A549 (cell line): ENCODE measurements around the gene YKT6.

ENCODE experiments used
- CEBPB ChIP-seq, 2 experiments: fragments of >200 bp in 1 of 2; sonication (Bioruptor Twin) in 1 of 2; formaldehyde crosslinking in 1 of 2; IDR thresholded peaks; 2 replicates each; pipeline ENCODE4 v1.6.1; 2012 to 2016
- CHD2 ChIP-seq: fragments of 150-350 bp; IDR thresholded peaks from 2 replicates; pipeline ENCODE4 v1.6.1; 2014; ENCODE audit warnings: low read length; ENCODE audit not compliant: partially characterized antibody
- CTCF ChIP-seq: fragments of >200 bp; sonication (Bioruptor Twin); formaldehyde crosslinking; IDR thresholded peaks from 3 replicates; pipeline ENCODE4 v1.5.1; 2016
- HOXA7 ChIP-seq: fragments of 250-450 bp; sonication (Bioruptor Pico); IDR thresholded peaks from 2 replicates; pipeline ENCODE4 v1.5.0; 2020; ENCODE audit warnings: mild to moderate bottlenecking, moderate library complexity
- KDM5A ChIP-seq: fragments of 200-600 bp; sonication (generic); IDR thresholded peaks from 2 replicates; pipeline ENCODE4 v1.6.1; 2016; ENCODE audit warnings: antibody characterized with exemption, mild to moderate bottlenecking
- MAX ChIP-seq: IDR thresholded peaks from 2 replicates; pipeline ENCODE4 v1.6.1; 2012
- MYC ChIP-seq: IDR thresholded peaks from 2 replicates; pipeline ENCODE4 v1.6.1; 2012; ENCODE audit warnings: mild to moderate bottlenecking, inconsistent platforms, low read length, improper control_type of control experiment, borderline replicate concordance
- NR3C1 ChIP-seq: fragments of >200 bp; sonication (Bioruptor Twin); formaldehyde crosslinking; IDR thresholded peaks from 3 replicates; pipeline ENCODE4 v1.6.1; 2017
- RAD21 ChIP-seq, 2 experiments: fragments of >200 bp in 1 of 2; sonication (Bioruptor Twin) in 1 of 2; formaldehyde crosslinking in 1 of 2; IDR thresholded peaks in 1 of 2; conservative IDR thresholded peaks in 1 of 2; 2 replicates in 1 of 2; 3 replicates in 1 of 2; pipeline ENCODE4 v1.6.1; 2012 to 2018; ENCODE audit warnings: inconsistent platforms in 1 of 2
- RCOR1 ChIP-seq: fragments of 150-350 bp; IDR thresholded peaks from 2 replicates; pipeline ENCODE4 v1.6.1; 2014; ENCODE audit warnings: antibody characterized with exemption, low read length, low read depth
- REST ChIP-seq: fragments of 200-600 bp; sonication (generic); IDR thresholded peaks from 2 replicates; pipeline ENCODE4 v1.6.1; 2016; ENCODE audit warnings: antibody characterized with exemption, mild to moderate bottlenecking, moderate library complexity
- USF2 ChIP-seq: fragments of 450-650 bp; IDR thresholded peaks from 2 replicates; pipeline ENCODE4 v1.6.1; 2014; ENCODE audit warnings: antibody characterized with exemption

GRCh38 chr7:44228571-44229350, 28.0 kb downstream of the YKT6 start:
- TF ChIP-seq CTCF (no peak), RCOR1 (no peak), REST (no peak), MAX (no peak), USF2 (no peak), CHD2 (no peak), NR3C1 (no peak), CEBPB (IDR thresholded peaks at IDR 0.05) (no peak), HOXA7 (CRISPR knock-in tag) (no peak), MYC (no peak), KDM5A (no peak), RAD21 (conservative IDR thresholded peaks at IDR 0.05 in 1 of 2, IDR thresholded peaks at IDR 0.05 in 1 of 2) (no peak)
